ENCODE data around the gene CYBC1. TPM values are rescaled to one million over a fixed set of nuclear protein-coding genes. Genes with fewer than 3 reads are reported as not detected.

CYBC1 gene
- total and polyA plus RNA-seq, 4 donors: 23.2 to 45.6 (median 34.9) TPM

- TF ChIP-seq CTCF (IDR thresholded peaks at IDR 0.05; ENCODE audit: low read depth, low read length, missing input control) (no peak), ZBTB33 (IDR thresholded peaks at IDR 0.05) (no peak), RXRA (IDR thresholded peaks at IDR 0.05) (no peak), SP1 (IDR thresholded peaks at IDR 0.05) (no peak)
Observed at GRCh38 chr17:82428546-82428945, 22.0 kb downstream of the CYBC1 start (continued).

GRCh38 chr17:82424863-82425159, 25.7 kb downstream of the CYBC1 start:
- DNase-seq (ENCODE audit: low spot score): no peak
- peaks cover 0 to 4% (median 0%) of the 10 kb centered on the region in 4 donors for H3K36me3 ChIP-seq (ENCODE audit: control insufficient read depth in 4 of 4, insufficient read depth in 3 of 4, low read depth in 1 of 4, low read length in 3 of 4)
- H3K9me3 ChIP-seq (ENCODE audit: control insufficient read depth in 4 of 4, low read length in 3 of 4): no peaks in the 10 kb centered on the region
- 96% methylated on average over 2 of the region's 2 CpGs for WGBS
- H3K27ac ChIP-seq (ENCODE audit: low read depth in 1 of 2, low read length in 2 of 2): no peak overlapping the region
- H3K27me3 ChIP-seq (ENCODE audit: control insufficient read depth in 4 of 4, insufficient read depth in 4 of 4, low read length in 3 of 4): no peaks in the 10 kb centered on the region
- no peak overlapping the region for H3K9ac ChIP-seq (ENCODE audit: low read depth in 1 of 2, low read length in 2 of 2)
- H3K4me1 ChIP-seq (ENCODE audit: control insufficient read depth in 4 of 4, insufficient read depth in 4 of 4, low read length in 3 of 4): peaks cover 0 to 2% (median 0%) of the 10 kb centered on the region in 4 donors
- TF ChIP-seq HNF4A (conservative IDR thresholded peaks at IDR 0.05): no peak
- TF ChIP-seq GABPA (IDR thresholded peaks at IDR 0.05 in 1 of 2, conservative IDR thresholded peaks at IDR 0.05 in 1 of 2): no peak
- TF ChIP-seq TAF1 (conservative IDR thresholded peaks at IDR 0.05): no peak
- TF ChIP-seq REST (IDR thresholded peaks at IDR 0.05): no peak
- no peak for TF ChIP-seq RXRA (IDR thresholded peaks at IDR 0.05)
- no peak for TF ChIP-seq NR2F2 (IDR thresholded peaks at IDR 0.05)
- TF ChIP-seq CTCF (IDR thresholded peaks at IDR 0.05; ENCODE audit: low read depth, low read length, missing input control): no peak
- no peak overlapping the region for H3K4me3 ChIP-seq (ENCODE audit: low read depth in 1 of 3, low read length in 3 of 3)

All from liver (tissue), 9 donors.